Uterus (tissue), 2 donors: ENCODE data around the gene TAGLN3.

Experiments
- CTCF ChIP-seq, 4 experiments: fragments of 200-600 bp in 2 of 4; fragments of 450-650 bp in 2 of 4; sonication (generic) in 2 of 4; IDR thresholded peaks; one replicate each; pipeline ENCODE4 v1.5.1; 2016 to 2019; ENCODE audit warnings: antibody characterized with exemption in 4 of 4, mild to moderate bottlenecking in 2 of 4, moderate library complexity in 1 of 4
- POLR2A ChIP-seq, 2 donors: fragments of 450-650 bp; IDR thresholded peaks; one replicate each; pipeline ENCODE4 v1.6.1; 2016; ENCODE audit warnings: antibody characterized with exemption in 2 of 2, mild to moderate bottlenecking in 1 of 2, moderate library complexity in 1 of 2

GRCh38 chr3:112046599-112046998 lies 47.9 kb downstream of the TAGLN3 start:
- TF ChIP-seq CTCF (IDR thresholded peaks at IDR 0.05), result no peak
- TF ChIP-seq POLR2A (IDR thresholded peaks at IDR 0.05), result no peak
